Measurements from ENCODE around the gene MAGEB5. TPM values are rescaled to one million over a fixed set of nuclear protein-coding genes. Genes with fewer than 3 reads are reported as not detected.
"Not testable (repeated sequence)": the region's sequence is repeated elsewhere in the genome, so short reads cannot be mapped to it uniquely, and the experiment has no call there.

MAGEB5 gene
- total RNA-seq, result not detected

DNA sequence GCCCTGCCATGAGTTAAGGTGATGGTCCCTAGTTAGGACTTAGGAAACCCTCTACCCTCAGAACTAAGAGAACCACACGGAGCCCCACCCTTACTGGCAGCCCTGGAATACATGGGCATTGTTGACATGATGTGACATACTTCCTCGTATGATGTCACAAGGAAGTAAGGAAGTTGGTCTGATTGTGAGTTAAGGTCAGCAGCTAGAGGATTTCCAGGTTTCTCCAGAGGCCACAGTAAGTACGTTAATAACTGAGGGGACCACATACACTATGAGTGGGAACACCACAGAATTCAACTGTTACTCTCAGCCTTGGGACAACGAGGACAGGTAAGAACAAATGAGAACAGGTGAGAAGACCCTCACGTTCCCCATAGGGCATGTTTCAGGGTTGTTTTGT lies at the start of gene MAGEB5:
MAGEB5 (plus strand) TSS at position 301 of the 400 bp plus-strand sequence. CDS start 1,133 bp downstream, outside the sequence.
- DNase-seq, result no peak

DNA sequence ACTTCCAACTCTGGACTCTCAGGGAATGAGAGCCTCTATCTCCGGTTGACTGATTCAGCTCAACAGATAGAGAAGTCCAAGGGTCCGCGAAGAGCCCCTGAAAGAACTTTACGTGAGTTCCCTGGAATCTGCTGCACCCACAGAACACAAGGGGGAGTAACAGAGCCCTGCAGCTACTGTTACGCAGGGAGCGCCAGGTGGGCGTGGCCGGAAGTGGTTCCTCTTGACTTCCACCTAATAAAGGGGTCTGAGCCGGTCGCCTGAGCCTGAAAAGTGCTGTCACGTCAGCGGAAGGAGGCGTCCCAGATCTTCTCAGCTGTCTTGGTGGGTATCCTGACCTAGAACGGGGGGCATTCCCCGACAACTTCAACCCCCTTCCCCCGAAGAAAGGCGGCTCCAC lies 23.8 kb upstream of the MAGEB5 start, which contains the start of gene MAGEB6:
MAGEB6 (plus strand) TSS at position 237 of the 400 bp plus-strand sequence. CDS start 1,407 bp downstream, outside the sequence.
- no peak for DNase-seq

- no peak for DNase-seq
Measured at GRCh38 chrX:26203561-26203960, 12.4 kb upstream of the MAGEB5 start.

GRCh38 chrX:26204717-26205116 lies 11.3 kb upstream of the MAGEB5 start:
- DNase-seq, result not testable (repeated sequence)

- no peak for DNase-seq
Measured at GRCh38 chrX:26208012-26208411, 8.0 kb upstream of the MAGEB5 start.

DNA sequence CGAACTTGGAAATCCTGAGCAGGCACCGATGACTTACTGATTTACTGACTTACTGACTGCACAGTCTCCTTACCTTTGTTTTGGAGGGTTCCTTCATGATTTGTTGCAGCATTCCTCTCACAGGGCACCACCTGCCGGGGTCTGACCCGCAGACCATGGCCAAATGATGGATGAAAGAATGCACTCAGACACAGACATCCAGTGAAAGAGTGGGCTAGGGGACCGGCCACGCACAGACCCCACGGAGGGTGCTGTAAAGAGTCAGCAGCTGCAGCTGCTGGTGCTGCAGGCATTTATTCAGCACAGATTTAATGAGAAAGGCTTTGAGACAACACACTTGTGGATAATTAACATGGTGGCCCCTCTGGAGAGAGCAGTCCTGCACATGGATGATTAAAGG lies 3.4 kb downstream of the MAGEB5 start:
- DNase-seq, result no peak

- DNase-seq, result no peak
Measured at GRCh38 chrX:26234177-26234576, 18.2 kb downstream of the MAGEB5 start.

DNA sequence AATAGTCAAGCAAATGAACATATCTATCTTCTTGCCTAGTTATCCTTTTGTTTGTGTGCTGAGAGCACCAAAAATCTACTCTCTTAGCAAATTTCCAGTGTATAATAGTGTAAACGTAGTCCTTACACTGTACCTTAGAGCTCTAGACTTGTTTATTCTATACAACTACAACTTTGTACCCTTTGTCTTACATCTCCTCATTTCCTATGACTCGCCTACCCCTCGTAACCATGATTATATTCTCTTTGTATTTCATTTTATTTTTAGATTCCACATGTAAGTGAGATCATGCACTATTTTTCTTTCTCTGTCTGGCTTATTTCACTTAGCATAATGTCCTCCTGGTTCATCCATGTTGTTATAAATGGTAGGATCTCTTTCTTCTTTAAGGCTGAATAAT lies 37.6 kb downstream of the MAGEB5 start:
- no peak for DNase-seq

- no peak for DNase-seq
Measured at GRCh38 chrX:26254436-26254835, 38.5 kb downstream of the MAGEB5 start.

DNA sequence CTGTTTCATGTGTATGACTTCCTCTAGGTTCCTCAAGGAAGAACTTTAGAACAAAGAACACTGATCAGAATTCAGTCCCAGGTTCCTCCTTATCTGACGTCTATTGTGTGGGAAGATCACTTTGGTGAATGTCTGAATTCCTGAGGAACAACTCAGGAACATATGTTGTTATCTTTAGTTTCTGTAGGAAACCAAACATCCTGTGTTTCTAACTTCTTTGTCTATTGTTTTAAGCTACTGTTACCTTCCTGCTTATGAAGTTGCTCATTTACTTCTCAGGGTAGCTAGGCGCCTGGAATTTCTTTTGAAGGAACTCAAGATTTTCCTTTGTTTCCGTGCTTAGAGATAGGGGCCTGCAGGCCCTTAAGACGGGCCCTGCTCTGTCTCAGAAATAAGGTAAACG lies 46.2 kb downstream of the MAGEB5 start:
- DNase-seq, result no peak

Other genes with a start within 250 kb of the MAGEB5 start
- not detected for gene MAGEB18, start 77.8 kb upstream of the MAGEB5 start, total RNA-seq
- gene MAGEB6B, start 55.6 kb upstream of the MAGEB5 start, total RNA-seq, result not detected
- not detected for gene MAGEB6, start 23.7 kb upstream of the MAGEB5 start, total RNA-seq

Measured in skin of body (tissue), 2 donors.